SH-SY5Y (cell line): ENCODE data around the gene CTIF.

Source experiments
- GATA2 ChIP-seq: IDR thresholded peaks from 2 replicates; pipeline ENCODE4 v1.6.1; 2011; ENCODE audit warnings: mild to moderate bottlenecking, low read depth, low read length
- GATA3 ChIP-seq: IDR thresholded peaks from 2 replicates; pipeline ENCODE4 v1.6.1; 2011; ENCODE audit warnings: low read depth, mild to moderate bottlenecking, low read length, moderate library complexity

GRCh38 chr18:48669991-48670750 is 131.3 kb downstream of the CTIF start:
- TF ChIP-seq GATA2: no peak
- no peak for TF ChIP-seq GATA3
